MV-4-11 (cell line): Measurements from ENCODE around the gene DBR1.
"Not testable (repeated sequence)": the region's sequence is repeated elsewhere in the genome, so short reads cannot be mapped to it uniquely, and the experiment has no call there.

Experiments used
- DNase-seq: peaks from one replicate; lab custom pipeline; 2025; lab: John Stamatoyannopoulos, UW

DBR1 gene

GRCh38 chr3:138186803-138187295 lies 12.1 kb upstream of the DBR1 start:
- DNase-seq, result peak; percentile 83

DNA sequence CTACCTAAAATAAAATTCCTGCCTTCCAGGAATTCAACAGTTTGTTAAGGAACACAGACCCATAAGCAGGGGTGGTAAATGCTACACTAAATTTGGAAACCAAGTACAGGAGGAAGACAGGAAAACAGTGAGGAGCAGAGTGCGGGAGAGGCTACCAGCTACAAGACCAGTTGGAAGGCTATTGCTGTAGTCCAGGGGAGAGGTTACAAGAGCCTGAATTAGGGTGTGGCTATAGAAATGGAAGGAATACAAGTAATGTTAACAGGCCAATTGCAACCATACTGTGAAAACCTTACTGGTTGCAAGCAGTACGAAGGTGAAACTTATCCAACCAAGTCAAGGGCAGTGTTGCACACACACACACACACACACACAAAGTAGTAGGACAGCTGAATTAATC lies 11.5 kb upstream of the DBR1 start:
- DNase-seq, result no peak

GRCh38 chr3:138184994-138185393 lies 10.3 kb upstream of the DBR1 start:
- no peak for DNase-seq

- peak; percentile 33 for DNase-seq
Measured at GRCh38 chr3:138180375-138181029, 5.8 kb upstream of the DBR1 start.

DNA sequence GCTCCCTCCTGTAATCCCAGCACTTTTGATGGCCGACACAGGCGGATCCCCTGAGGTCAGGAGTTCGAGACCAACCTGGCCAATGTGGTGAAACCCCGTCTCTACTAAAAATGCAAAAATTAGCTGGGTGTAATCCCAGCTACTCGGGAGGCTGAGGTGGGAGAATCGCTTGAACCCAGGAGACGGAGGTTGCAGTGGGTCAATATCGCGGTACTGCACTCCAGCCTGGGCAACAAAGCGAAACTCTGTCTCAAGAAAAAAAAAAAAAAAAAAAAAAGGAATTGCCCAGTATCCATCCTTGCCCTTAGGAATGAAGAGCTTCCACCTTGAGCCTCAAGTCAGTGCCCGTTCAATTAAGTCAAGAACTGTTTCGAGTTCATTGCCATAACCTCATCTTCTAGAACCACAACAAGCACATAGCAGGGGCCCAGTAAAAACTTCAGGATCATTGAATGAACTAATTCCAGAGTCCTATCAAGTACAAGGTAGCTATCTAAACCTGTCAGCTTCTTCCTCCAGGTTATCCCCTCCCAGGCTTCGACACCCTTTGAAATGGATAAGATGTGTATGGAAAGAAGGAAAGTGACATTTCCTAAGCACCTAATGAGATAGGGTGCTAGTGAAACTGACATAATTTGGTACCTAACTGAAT lies 826 bp downstream of the DBR1 start:
- DNase-seq, result no peak

- no peak for DNase-seq
Measured at GRCh38 chr3:138172625-138173024, 2.1 kb downstream of the DBR1 start.

- no peak for DNase-seq
Measured at GRCh38 chr3:138165061-138165460, 9.7 kb downstream of the DBR1 start.

DNA sequence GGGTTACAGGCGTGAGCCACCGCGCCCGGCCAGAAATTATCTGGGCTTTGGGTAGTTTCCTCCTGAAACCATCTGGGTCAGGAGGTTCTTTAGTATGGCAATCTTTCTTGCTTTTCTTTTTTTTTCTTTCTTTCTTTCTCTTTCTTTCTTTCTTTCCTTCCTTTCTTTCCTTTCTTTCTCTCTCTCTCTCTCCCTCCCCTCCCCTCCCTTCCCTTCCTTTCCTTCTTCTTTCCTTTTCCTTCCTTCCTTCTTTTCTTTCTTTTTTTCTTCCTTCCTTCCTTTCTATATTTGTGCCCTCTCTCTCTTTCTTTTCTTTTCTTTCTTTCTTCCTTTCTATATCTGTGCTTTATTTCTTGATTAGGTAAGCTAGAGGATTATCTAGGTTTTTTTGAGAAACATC lies 17.0 kb downstream of the DBR1 start:
- no peak for DNase-seq

- DNase-seq, result no peak
Measured at GRCh38 chr3:138154534-138154933, 20.2 kb downstream of the DBR1 start.

DNA sequence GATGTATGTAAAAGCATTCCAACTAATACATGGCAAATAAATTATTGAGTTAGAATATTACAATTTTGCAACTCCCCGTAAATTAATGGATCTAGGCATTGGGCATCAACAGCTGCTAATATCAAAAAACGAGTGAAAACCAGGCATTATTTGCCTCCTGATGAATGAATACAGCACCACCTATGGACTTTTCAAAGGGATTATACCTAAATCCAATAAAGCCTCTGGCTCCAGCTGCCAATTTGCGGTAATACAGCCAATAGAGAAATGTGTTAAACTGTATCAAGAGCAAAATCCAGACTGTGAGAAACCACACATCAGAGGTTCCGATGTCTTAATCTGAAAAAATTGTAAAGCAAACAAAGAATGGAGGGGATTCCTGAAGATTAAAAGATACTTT lies 26.2 kb downstream of the DBR1 start:
- no peak for DNase-seq

DNA sequence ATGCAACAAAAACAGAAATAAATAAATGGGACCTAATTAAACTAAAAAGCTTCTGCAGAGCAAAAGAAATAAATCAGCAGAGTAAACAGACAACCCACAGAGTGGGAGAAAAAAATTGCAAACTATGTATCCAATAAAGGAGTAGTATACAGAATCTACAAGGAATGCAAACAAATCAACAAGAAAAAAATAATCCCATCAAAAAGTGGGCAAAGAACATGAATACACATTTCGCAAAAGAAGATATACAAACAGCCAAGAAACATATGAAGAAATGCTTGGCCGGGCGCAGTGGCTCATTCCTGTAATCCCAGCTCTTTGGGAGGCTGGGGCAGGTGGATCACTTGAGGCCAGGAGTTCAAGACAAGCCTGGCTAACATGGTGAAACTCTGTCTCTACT lies 32.5 kb downstream of the DBR1 start:
- not testable (repeated sequence) for DNase-seq

DNA sequence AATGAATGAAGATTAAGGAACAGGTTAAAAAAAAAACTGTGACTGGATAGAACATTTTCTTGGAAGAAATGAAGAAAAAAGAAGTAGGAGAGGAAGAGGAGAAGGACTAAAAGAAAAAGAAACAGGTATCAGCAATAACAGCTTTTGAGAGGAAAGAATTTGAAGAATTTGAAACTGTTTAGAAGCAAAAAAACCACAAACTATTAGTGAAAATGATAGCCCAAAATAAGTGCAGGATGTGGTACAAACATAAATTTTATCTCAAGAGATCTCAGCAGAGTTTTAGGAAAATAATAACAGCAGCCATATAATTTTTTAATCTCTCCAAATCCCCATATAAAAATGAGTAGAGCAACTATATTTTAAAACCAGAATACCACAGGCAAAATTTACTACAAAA lies 33.8 kb downstream of the DBR1 start:
- DNase-seq, result no peak

DNA sequence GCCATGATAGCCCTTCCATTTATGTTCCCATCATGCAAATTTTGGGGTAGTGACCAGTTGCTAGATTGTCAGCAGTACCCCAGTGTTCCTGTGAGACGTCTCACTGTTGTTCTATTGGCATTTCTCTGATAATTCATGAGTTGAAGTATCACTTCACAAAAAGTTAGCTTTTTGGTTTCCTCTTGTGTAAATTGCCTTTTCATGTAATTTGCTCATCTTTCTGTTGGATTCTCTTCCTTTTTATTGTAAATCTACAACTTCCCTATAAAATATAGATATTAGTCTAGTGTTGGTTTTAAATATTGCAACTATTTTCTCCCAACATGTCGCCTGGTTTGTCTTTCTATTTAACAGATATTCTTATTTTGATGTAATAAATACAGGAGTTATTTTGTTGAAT lies 35.0 kb downstream of the DBR1 start:
- DNase-seq, result peak; percentile 50

DNA sequence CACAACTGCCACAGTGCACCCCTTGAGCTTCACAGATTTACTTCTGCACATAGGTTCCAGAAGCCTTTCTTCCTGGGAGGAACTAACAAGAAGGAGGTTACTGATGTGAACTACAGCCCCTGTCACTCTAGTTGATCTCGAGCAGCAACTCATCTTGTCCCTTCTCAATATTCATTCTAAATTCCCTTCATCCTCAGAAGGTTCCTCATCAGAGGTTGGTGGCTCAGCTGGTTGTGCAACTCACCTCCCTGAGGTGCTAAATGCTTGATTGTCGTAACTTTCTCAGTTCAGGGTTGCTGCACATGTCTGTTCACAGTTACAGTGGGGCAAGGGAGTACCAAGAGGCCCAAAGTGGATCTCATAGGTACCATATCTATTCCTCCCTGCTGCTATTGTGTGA lies 36.9 kb downstream of the DBR1 start:
- DNase-seq, result peak; percentile 75

GRCh38 chr3:138136201-138136600 lies 38.5 kb downstream of the DBR1 start:
- DNase-seq, result peak; percentile 68

GRCh38 chr3:138135833-138136194 lies 38.9 kb downstream of the DBR1 start:
- no peak for DNase-seq

DNA sequence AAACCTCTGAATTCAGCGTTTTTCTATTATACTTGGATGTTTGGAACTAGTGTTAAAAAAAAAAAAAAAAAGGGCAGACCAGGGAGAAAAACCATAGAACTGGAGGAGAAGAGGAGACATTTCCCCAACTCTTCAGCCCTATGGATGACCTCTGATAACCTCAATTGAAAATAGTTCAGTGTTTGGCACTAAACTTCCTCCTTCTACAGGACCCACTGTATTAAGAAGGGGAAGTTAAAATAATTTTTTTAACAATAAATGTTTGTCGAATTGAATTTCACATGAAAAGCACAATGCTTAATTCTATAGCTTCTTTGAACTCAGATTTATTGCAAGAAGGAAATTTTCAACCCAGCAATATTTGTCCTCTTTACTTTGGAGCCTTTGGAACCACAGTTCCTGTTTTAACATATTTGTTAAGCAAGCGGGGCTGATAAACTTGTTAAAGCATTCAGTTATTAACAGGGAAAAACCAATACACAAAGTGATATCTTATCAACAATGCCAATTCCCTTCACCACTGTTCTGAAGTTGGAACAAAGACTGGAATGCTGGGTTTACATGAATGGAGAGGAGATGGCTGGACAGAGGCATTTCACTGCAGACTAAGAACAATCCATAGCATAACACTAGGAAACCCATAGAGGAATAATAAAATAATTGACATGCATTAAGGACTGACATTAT lies 39.4 kb downstream of the DBR1 start:
- peak; percentile 85 for DNase-seq

- no peak for DNase-seq
Measured at GRCh38 chr3:138132239-138132638, 42.5 kb downstream of the DBR1 start, which contains the start of gene A4GNT. TSS of gene A4GNT (minus strand) at chr3:138132390. CDS start at chr3:138131256, 1,134 bp downstream.

DNA sequence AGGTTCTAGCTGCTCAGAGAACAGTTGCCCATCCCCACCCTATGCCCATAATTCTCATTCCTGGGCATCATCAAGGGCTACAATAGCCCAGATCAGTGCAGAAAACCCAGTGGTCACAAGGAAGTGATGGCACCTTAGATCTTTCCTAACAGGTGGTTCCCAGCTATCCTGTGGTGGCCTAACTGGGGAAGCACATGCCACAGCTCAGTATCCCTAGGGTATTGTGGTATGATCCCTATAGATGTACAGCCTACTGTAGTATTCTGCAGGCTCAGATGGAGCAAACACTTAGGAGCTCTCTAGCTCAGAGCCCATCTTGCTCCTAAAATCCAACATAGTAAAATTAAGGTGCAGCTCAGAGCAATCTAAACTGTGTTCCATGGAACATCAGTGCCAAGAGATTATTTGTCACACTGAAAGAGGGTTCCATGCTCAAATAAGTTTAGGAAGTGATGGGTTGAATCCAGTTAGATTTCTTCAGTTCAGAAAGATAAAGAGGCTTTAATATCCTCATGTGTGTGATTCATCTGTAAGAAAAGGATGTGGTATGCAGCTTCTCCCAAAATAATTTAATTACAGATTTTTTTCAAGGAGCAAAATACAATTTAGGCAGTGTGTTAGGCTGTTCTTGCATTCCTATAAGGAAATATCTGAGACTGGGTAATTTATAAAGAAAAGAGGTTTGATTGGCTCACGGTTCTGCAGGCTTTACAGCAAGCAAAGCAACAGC lies 46.9 kb downstream of the DBR1 start:
- no peak for DNase-seq

DNA sequence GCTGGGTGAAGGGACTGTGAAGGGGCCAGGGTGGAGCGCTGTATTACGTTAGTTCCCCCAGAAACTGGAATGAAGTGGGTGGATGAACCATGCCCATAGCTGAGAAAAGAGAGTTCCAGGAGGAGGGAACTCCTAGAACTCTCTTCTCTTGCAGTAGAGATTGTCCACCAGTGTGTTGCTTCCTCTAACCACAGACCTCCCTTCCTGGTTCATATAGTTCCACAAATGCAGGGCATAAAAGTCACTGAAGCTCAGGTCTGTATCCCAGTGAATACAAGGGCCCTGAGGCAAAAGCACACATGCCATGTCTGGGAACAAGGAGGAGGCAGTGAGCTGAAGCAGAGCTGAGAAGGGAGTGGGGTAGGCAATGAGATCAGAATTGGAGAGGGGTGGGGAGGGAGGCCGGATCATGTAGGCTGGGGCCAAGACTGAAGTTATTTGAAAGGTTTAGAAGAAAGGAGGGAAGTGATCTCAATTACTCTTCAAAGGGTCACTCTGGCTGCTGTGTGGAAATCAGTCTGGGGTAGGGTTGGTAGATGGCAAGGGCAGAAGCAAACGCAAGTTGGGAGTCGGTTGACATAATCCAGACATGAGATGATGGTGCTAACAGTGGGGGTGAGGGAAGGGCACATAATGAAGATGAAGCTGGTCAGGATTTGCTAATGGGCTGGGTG lies 49.0 kb downstream of the DBR1 start:
- DNase-seq, result peak; percentile 72

DNA sequence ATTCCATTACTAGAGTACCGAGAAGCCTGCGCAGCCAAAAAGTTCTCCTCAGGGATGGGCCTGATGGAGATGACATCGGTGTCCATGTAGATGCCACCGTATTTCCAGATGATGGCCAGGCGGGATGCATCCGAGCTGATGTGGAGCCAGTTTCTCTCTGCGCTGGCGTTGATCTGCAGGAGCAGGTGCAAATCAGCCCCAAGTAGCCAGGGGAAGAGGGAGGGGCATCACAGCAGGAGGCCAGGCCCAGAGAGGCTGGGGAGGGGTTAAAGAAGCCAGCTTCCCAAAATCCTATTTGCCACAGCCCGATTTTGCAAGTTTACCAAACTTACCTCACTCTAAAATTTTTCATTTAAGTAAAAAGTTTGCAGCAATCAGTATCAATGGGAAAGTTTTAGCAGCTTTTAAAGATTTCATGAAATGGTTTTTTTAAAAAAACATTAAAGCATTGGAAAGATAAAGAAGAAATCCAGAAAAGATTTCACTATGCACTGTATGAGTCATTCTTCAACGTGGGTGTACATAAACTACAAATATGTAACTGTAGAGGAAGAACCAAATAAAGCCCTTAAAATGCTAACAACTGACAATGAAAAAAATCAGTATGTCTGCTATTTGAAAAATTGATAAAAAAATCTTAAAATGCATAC lies 49.9 kb downstream of the DBR1 start:
- DNase-seq, result peak; percentile 28
